ENCODE results near the gene DNAH8.

DNA sequence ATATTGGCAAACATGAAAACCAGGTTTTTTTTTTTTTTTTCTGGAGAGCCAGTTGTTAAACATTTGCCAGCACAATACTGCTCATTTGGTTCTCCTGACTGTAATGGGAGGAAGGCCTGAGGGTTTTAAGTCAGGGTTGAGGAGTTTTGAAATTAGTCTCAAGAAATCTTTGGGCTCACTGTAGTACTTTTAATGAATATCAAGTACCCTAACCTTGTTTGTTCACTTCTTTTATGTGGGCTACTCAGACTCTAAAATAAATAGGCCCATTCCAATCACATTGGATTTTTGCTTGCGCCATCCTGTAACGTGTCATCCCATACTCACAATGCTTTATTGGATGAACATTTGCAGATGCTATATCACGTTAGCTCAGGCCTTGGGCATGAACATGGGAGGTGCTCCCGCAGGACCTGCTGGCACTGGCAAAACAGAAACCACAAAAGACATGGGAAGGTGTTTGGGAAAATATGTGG lies 146.9 kb downstream of the DNAH8 start:
- TF ChIP-seq, protein P1, sequence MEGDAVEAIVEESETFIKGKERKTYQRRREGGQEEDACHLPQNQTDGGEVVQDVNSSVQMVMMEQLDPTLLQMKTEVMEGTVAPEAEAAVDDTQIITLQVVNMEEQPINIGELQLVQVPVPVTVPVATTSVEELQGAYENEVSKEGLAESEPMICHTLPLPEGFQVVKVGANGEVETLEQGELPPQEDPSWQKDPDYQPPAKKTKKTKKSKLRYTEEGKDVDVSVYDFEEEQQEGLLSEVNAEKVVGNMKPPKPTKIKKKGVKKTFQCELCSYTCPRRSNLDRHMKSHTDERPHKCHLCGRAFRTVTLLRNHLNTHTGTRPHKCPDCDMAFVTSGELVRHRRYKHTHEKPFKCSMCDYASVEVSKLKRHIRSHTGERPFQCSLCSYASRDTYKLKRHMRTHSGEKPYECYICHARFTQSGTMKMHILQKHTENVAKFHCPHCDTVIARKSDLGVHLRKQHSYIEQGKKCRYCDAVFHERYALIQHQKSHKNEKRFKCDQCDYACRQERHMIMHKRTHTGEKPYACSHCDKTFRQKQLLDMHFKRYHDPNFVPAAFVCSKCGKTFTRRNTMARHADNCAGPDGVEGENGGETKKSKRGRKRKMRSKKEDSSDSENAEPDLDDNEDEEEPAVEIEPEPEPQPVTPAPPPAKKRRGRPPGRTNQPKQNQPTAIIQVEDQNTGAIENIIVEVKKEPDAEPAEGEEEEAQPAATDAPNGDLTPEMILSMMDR (IDR thresholded peaks at IDR 0.05 in 2 of 3, conservative IDR thresholded peaks at IDR 0.05 in 1 of 3; ENCODE audit: borderline replicate concordance in 1 of 3, insufficient read depth in 1 of 3, low read depth in 2 of 3, low read length in 2 of 3), result no peak
- TF ChIP-seq POLR2A (IDR thresholded peaks at IDR 0.05; ENCODE audit: borderline replicate concordance, extremely low read depth, insufficient read depth, insufficient read length) (no peak), TCF7L2 (IDR thresholded peaks at IDR 0.05; ENCODE audit: borderline replicate concordance, extremely low read depth, insufficient read depth, insufficient read length) (no peak), SIN3A (IDR thresholded peaks at IDR 0.05; ENCODE audit: low read depth) (no peak), POLR2AphosphoS5 (IDR thresholded peaks at IDR 0.05; ENCODE audit: low read depth, low read length) (no peak), JUND (IDR thresholded peaks at IDR 0.05) (no peak), RAD21 (IDR thresholded peaks at IDR 0.05; ENCODE audit: low read depth) (no peak)
- TF ChIP-seq, protein P2, sequence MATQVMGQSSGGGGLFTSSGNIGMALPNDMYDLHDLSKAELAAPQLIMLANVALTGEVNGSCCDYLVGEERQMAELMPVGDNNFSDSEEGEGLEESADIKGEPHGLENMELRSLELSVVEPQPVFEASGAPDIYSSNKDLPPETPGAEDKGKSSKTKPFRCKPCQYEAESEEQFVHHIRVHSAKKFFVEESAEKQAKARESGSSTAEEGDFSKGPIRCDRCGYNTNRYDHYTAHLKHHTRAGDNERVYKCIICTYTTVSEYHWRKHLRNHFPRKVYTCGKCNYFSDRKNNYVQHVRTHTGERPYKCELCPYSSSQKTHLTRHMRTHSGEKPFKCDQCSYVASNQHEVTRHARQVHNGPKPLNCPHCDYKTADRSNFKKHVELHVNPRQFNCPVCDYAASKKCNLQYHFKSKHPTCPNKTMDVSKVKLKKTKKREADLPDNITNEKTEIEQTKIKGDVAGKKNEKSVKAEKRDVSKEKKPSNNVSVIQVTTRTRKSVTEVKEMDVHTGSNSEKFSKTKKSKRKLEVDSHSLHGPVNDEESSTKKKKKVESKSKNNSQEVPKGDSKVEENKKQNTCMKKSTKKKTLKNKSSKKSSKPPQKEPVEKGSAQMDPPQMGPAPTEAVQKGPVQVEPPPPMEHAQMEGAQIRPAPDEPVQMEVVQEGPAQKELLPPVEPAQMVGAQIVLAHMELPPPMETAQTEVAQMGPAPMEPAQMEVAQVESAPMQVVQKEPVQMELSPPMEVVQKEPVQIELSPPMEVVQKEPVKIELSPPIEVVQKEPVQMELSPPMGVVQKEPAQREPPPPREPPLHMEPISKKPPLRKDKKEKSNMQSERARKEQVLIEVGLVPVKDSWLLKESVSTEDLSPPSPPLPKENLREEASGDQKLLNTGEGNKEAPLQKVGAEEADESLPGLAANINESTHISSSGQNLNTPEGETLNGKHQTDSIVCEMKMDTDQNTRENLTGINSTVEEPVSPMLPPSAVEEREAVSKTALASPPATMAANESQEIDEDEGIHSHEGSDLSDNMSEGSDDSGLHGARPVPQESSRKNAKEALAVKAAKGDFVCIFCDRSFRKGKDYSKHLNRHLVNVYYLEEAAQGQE (IDR thresholded peaks at IDR 0.05; ENCODE audit: low read depth), result no peak
